WTC11 (cell line): ENCODE data around the gene KLHL29. TPM values are rescaled to one million over a fixed set of nuclear protein-coding genes. Genes with fewer than 3 reads are reported as not detected.

Experiments
- ATAC-seq: fragments of 200-7000 bp; cut with Tn5 transposase; 2 replicates; pipeline ENCODE4 v1.10.0; 2021; ENCODE audit warnings: mild to moderate bottlenecking, moderate library complexity
- CTCF ChIA-PET: fragments of 300-600 bp; sonication (Branson Sonifier 250); formaldehyde crosslinking; loops from one replicate; lab custom pipeline; 2021; ENCODE audit warnings: antibody characterized with exemption; lab: Charles Lee
- POLR2A ChIA-PET: fragments of 350-600 bp; sonication (Branson Sonifier 250); formaldehyde crosslinking; loops from one replicate; lab custom pipeline; 2021; ENCODE audit warnings: antibody characterized with exemption; lab: Charles Lee
- DNase-seq: peaks from one replicate; pipeline ENCODE4 v3.0.0; 2021; ENCODE audit warnings: low spot score
- H3K27ac Mint-ChIP-seq: 2 replicates; pipeline ENCODE4 v1.8.0; 2021; ENCODE audit warnings: mixed read lengths
- H3K27me3 Mint-ChIP-seq: 2 replicates; pipeline ENCODE4 v1.8.0; 2021; ENCODE audit warnings: low read depth, mild to moderate bottlenecking, moderate library complexity, mixed read lengths
- H3K36me3 Mint-ChIP-seq: 2 replicates; pipeline ENCODE4 v1.8.0; 2021; ENCODE audit warnings: mixed read lengths
- H3K4me1 Mint-ChIP-seq: 2 replicates; pipeline ENCODE4 v1.8.0; 2022; ENCODE audit warnings: mixed read lengths
- H3K4me3 Mint-ChIP-seq: 2 replicates; pipeline ENCODE4 v1.8.0; 2021; ENCODE audit warnings: mild to moderate bottlenecking, moderate library complexity, mixed read lengths
- H3K9me3 Mint-ChIP-seq: 2 replicates; pipeline ENCODE4 v1.8.0; 2021; ENCODE audit warnings: mixed read lengths
- CREB1 ChIP-seq: sonication (generic); formaldehyde crosslinking; IDR thresholded peaks from 2 replicates; pipeline ENCODE4 v1.8.0; 2023; ENCODE audit warnings: mild to moderate bottlenecking, missing genetic modification reagents
- CREM ChIP-seq: sonication (generic); formaldehyde crosslinking; IDR thresholded peaks from 2 replicates; pipeline ENCODE4 v1.8.1; 2022; ENCODE audit warnings: mild to moderate bottlenecking, missing genetic modification reagents, moderate library complexity
- ETV6 ChIP-seq: sonication (generic); formaldehyde crosslinking; IDR thresholded peaks from 2 replicates; pipeline ENCODE4 v1.8.1; 2022; ENCODE audit warnings: mild to moderate bottlenecking, missing genetic modification reagents
- FOXK1 ChIP-seq: sonication (generic); formaldehyde crosslinking; IDR thresholded peaks from 2 replicates; pipeline ENCODE4 v1.8.0; 2022; ENCODE audit warnings: mild to moderate bottlenecking, moderate library complexity, missing genetic modification reagents
- MYBL2 ChIP-seq: sonication (generic); formaldehyde crosslinking; IDR thresholded peaks from 2 replicates; pipeline ENCODE4 v1.8.1; 2023; ENCODE audit warnings: mild to moderate bottlenecking, moderate library complexity, missing genetic modification reagents
- NFE2L1 ChIP-seq: sonication (generic); formaldehyde crosslinking; IDR thresholded peaks from 2 replicates; pipeline ENCODE4 v1.8.1; 2023; ENCODE audit warnings: missing genetic modification reagents
- NFYB ChIP-seq: sonication (generic); formaldehyde crosslinking; conservative IDR thresholded peaks from 2 replicates; pipeline ENCODE4 v1.8.0; 2022; ENCODE audit warnings: low read depth, missing genetic modification reagents
- TEAD1 ChIP-seq: sonication (generic); formaldehyde crosslinking; IDR thresholded peaks from 2 replicates; pipeline ENCODE4 v1.8.0; 2022; ENCODE audit warnings: mild to moderate bottlenecking, missing genetic modification reagents
- ZBTB21 ChIP-seq: sonication (generic); formaldehyde crosslinking; IDR thresholded peaks from 2 replicates; pipeline ENCODE4 v1.8.1; 2023; ENCODE audit warnings: mild to moderate bottlenecking, missing genetic modification reagents, borderline replicate concordance
- ZNF317 ChIP-seq: sonication (generic); formaldehyde crosslinking; IDR thresholded peaks from 2 replicates; pipeline ENCODE4 v1.8.1; 2023; ENCODE audit warnings: low read depth, mild to moderate bottlenecking, moderate library complexity, missing genetic modification reagents, borderline replicate concordance
- ZNF416 ChIP-seq: fragments of 250-450 bp; sonication (Bioruptor Pico); IDR thresholded peaks from 2 replicates; pipeline ENCODE4 v1.9.0; 2021; ENCODE audit warnings: mild to moderate bottlenecking, inconsistent platforms
- total RNA-seq: library from RNA; stranded (reverse); gene quantifications from 3 replicates; pipeline ENCODE4 v1.2.3, GENCODE V29; 2021
- TF ChIP-seq, protein P1 (sequence below): sonication (generic); formaldehyde crosslinking; IDR thresholded peaks from 2 replicates; pipeline ENCODE4 v1.8.0; 2023; ENCODE audit warnings: missing genetic modification reagents, mild to moderate bottlenecking, borderline replicate concordance
- TF ChIP-seq, protein P2 (sequence below): sonication (generic); formaldehyde crosslinking; conservative IDR thresholded peaks from 2 replicates; pipeline ENCODE4 v1.8.1; 2023; ENCODE audit warnings: mild to moderate bottlenecking, low read depth, missing genetic modification reagents, moderate library complexity
- TF ChIP-seq, protein P3 (sequence below): sonication (generic); formaldehyde crosslinking; IDR thresholded peaks from 2 replicates; pipeline ENCODE4 v1.8.1; 2022; ENCODE audit warnings: low read depth, missing genetic modification reagents, borderline replicate concordance
- TF ChIP-seq, protein P4 (sequence below): fragments of 200-600 bp; IDR thresholded peaks from 2 replicates; pipeline ENCODE4 v1.8.0; 2022; ENCODE audit warnings: antibody characterized with exemption
- TF ChIP-seq, protein P5 (sequence below): sonication (generic); formaldehyde crosslinking; IDR thresholded peaks from 2 replicates; pipeline ENCODE4 v1.8.0; 2022; ENCODE audit warnings: mild to moderate bottlenecking, missing genetic modification reagents

KLHL29 gene
- total RNA-seq, 1 experiment from 2014 or later = 7.1 TPM

DNA sequence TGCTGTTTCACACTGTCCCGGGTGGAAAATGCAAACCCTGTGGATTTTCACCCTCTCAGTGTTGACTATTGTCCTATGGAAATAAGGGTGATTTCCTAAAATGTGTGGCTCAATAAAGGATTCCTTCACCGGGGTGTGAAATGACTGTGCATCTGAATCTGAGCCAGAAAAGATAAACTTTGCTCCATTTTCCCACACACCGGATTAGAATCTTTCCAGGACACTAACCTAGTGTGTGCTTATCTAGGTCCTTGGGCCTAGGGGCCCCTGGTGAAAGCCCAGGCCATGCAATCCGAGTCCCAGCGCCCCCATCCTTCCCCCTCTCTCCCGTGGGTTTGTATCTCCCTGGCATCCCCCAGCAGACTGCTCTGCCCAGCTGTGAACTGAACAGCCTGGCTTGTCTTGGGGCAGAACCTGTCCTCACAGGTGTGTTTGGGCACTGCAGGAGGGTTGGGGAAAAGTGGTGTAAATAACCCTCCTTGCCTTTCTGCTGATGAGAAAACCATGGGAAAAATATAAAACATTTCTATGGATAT, 17.3 kb downstream of the KLHL29 start:
- no peaks in the 10 kb centered on the region for H3K36me3 Mint-ChIP-seq
- H3K27ac Mint-ChIP-seq = no peak overlapping the region
- no peaks in the 10 kb centered on the region for H3K27me3 Mint-ChIP-seq
- TF ChIP-seq ZNF416 (CRISPR knock-in tag) (no peak), MYBL2 (CRISPR knock-in tag) (no peak), NFE2L1 (no peak), CREM (CRISPR knock-in tag) (no peak), ZNF317 (CRISPR knock-in tag) (no peak), TEAD1 (no peak), CREB1 (CRISPR knock-in tag) (no peak)
- TF ChIP-seq, protein P1, sequence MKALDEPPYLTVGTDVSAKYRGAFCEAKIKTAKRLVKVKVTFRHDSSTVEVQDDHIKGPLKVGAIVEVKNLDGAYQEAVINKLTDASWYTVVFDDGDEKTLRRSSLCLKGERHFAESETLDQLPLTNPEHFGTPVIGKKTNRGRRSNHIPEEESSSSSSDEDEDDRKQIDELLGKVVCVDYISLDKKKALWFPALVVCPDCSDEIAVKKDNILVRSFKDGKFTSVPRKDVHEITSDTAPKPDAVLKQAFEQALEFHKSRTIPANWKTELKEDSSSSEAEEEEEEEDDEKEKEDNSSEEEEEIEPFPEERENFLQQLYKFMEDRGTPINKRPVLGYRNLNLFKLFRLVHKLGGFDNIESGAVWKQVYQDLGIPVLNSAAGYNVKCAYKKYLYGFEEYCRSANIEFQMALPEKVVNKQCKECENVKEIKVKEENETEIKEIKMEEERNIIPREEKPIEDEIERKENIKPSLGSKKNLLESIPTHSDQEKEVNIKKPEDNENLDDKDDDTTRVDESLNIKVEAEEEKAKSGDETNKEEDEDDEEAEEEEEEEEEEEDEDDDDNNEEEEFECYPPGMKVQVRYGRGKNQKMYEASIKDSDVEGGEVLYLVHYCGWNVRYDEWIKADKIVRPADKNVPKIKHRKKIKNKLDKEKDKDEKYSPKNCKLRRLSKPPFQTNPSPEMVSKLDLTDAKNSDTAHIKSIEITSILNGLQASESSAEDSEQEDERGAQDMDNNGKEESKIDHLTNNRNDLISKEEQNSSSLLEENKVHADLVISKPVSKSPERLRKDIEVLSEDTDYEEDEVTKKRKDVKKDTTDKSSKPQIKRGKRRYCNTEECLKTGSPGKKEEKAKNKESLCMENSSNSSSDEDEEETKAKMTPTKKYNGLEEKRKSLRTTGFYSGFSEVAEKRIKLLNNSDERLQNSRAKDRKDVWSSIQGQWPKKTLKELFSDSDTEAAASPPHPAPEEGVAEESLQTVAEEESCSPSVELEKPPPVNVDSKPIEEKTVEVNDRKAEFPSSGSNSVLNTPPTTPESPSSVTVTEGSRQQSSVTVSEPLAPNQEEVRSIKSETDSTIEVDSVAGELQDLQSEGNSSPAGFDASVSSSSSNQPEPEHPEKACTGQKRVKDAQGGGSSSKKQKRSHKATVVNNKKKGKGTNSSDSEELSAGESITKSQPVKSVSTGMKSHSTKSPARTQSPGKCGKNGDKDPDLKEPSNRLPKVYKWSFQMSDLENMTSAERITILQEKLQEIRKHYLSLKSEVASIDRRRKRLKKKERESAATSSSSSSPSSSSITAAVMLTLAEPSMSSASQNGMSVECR (CRISPR knock-in tag) = no peak
- TF ChIP-seq, protein P2, sequence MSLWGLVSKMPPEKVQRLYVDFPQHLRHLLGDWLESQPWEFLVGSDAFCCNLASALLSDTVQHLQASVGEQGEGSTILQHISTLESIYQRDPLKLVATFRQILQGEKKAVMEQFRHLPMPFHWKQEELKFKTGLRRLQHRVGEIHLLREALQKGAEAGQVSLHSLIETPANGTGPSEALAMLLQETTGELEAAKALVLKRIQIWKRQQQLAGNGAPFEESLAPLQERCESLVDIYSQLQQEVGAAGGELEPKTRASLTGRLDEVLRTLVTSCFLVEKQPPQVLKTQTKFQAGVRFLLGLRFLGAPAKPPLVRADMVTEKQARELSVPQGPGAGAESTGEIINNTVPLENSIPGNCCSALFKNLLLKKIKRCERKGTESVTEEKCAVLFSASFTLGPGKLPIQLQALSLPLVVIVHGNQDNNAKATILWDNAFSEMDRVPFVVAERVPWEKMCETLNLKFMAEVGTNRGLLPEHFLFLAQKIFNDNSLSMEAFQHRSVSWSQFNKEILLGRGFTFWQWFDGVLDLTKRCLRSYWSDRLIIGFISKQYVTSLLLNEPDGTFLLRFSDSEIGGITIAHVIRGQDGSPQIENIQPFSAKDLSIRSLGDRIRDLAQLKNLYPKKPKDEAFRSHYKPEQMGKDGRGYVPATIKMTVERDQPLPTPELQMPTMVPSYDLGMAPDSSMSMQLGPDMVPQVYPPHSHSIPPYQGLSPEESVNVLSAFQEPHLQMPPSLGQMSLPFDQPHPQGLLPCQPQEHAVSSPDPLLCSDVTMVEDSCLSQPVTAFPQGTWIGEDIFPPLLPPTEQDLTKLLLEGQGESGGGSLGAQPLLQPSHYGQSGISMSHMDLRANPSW (CRISPR knock-in tag) = no peak
- TF ChIP-seq, protein P3, sequence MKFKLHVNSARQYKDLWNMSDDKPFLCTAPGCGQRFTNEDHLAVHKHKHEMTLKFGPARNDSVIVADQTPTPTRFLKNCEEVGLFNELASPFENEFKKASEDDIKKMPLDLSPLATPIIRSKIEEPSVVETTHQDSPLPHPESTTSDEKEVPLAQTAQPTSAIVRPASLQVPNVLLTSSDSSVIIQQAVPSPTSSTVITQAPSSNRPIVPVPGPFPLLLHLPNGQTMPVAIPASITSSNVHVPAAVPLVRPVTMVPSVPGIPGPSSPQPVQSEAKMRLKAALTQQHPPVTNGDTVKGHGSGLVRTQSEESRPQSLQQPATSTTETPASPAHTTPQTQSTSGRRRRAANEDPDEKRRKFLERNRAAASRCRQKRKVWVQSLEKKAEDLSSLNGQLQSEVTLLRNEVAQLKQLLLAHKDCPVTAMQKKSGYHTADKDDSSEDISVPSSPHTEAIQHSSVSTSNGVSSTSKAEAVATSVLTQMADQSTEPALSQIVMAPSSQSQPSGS (CRISPR knock-in tag) = no peak
- TF ChIP-seq, protein P4, sequence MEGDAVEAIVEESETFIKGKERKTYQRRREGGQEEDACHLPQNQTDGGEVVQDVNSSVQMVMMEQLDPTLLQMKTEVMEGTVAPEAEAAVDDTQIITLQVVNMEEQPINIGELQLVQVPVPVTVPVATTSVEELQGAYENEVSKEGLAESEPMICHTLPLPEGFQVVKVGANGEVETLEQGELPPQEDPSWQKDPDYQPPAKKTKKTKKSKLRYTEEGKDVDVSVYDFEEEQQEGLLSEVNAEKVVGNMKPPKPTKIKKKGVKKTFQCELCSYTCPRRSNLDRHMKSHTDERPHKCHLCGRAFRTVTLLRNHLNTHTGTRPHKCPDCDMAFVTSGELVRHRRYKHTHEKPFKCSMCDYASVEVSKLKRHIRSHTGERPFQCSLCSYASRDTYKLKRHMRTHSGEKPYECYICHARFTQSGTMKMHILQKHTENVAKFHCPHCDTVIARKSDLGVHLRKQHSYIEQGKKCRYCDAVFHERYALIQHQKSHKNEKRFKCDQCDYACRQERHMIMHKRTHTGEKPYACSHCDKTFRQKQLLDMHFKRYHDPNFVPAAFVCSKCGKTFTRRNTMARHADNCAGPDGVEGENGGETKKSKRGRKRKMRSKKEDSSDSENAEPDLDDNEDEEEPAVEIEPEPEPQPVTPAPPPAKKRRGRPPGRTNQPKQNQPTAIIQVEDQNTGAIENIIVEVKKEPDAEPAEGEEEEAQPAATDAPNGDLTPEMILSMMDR = no peak
- H3K4me1 Mint-ChIP-seq = peaks cover 36% of the 10 kb centered on the region
- ATAC-seq (no peak), DNase-seq (no peak)
- no peak overlapping the region for H3K4me3 Mint-ChIP-seq
- POLR2A ChIA-PET = no interaction called here
- H3K9me3 Mint-ChIP-seq = 0 out of 2 replicates have a peak, but pooled peaks cover 3% of the 10 kb centered on the region
- CTCF ChIA-PET = no interaction called here

DNA sequence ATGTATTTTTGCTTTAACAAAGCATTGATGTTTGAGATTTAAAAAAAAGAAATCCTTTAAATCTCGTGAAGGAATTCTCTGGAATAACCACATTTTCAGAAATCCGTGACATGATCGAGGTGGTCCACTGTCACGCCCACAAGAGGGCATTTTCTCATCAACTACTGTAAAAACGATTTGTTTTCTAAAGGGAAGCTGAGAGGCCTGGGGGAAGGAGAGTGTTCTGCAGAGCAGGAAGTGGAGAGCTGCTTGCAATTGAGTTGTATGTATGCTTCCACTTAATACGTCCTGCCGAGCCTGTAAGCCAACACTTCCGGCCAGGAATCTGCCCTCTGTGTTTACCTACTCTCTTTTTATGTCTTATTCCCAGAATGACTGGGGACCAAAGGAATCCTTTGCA, 19.4 kb downstream of the KLHL29 start:
- DNase-seq (no peak), ATAC-seq (peak; percentile 92)
- 0 out of 2 replicates have a peak, but pooled peaks cover 3% of the 10 kb centered on the region for H3K9me3 Mint-ChIP-seq
- TF ChIP-seq TEAD1 = 0 out of 2 replicates have a peak, but pooled peaks have one; percentile 35
- TF ChIP-seq ZBTB21 (CRISPR knock-in tag) = no peak
- TF ChIP-seq ETV6 (CRISPR knock-in tag) = peak; percentile 89
- no peak for TF ChIP-seq CREB1 (CRISPR knock-in tag)
- TF ChIP-seq, protein P5, sequence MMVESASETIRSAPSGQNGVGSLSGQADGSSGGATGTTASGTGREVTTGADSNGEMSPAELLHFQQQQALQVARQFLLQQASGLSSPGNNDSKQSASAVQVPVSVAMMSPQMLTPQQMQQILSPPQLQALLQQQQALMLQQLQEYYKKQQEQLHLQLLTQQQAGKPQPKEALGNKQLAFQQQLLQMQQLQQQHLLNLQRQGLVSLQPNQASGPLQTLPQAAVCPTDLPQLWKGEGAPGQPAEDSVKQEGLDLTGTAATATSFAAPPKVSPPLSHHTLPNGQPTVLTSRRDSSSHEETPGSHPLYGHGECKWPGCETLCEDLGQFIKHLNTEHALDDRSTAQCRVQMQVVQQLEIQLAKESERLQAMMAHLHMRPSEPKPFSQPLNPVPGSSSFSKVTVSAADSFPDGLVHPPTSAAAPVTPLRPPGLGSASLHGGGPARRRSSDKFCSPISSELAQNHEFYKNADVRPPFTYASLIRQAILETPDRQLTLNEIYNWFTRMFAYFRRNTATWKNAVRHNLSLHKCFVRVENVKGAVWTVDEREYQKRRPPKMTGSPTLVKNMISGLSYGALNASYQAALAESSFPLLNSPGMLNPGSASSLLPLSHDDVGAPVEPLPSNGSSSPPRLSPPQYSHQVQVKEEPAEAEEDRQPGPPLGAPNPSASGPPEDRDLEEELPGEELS (CRISPR knock-in tag) = peak; percentile 80; the same call in 1 of the 2 replicates
- 0 out of 2 replicates have a peak, but pooled peaks have one; percentile 33 for TF ChIP-seq FOXK1 (CRISPR knock-in tag)
- TF ChIP-seq, protein P2 (CRISPR knock-in tag) = no peak
- no peak for TF ChIP-seq NFYB
- peak overlapping the region; percentile 91 for H3K27ac Mint-ChIP-seq
- no peaks in the 10 kb centered on the region for H3K27me3 Mint-ChIP-seq
- ChIA-PET POLR2A (no interaction called here), CTCF (interaction anchor here (0.7 to 2.7 kb wide), 12 partner anchors 9 to 301 kb away, joined by 3 to 13 read pairs (median 4); no protein-coding TSS in a partner anchor)
- no peaks in the 10 kb centered on the region for H3K36me3 Mint-ChIP-seq
- peak overlapping the region; percentile 14; the same call in 1 of the 2 replicates for H3K4me3 Mint-ChIP-seq
- H3K4me1 Mint-ChIP-seq = peaks cover 36% of the 10 kb centered on the region
